Kidney epithelial cell (primary cell): ENCODE data around the gene TFDP3. TPM values are rescaled to one million over a fixed set of nuclear protein-coding genes. Genes with fewer than 3 reads are reported as not detected.

Source experiments
- DNase-seq: peaks from one replicate; pipeline ENCODE4 v3.0.0-alpha.2; 2010; ENCODE audit warnings: low read depth
- H3K27me3 ChIP-seq: 2 replicates; pipeline ENCODE4 v1.6.0; 2011; ENCODE audit warnings: low read length; ENCODE audit not compliant: control insufficient read depth, insufficient read depth
- H3K36me3 ChIP-seq: 2 replicates; pipeline ENCODE4 v1.5.1; 2011; ENCODE audit warnings: low read length; ENCODE audit not compliant: control insufficient read depth, insufficient read depth
- H3K4me3 ChIP-seq: 2 replicates; pipeline ENCODE4 v1.5.1; 2011; ENCODE audit warnings: low read depth, mild to moderate bottlenecking, control low read depth, low read length
- CTCF ChIP-seq: IDR thresholded peaks from 2 replicates; pipeline ENCODE4 v1.5.1; 2011; ENCODE audit warnings: mild to moderate bottlenecking, moderate library complexity, low read length, control low read depth, inconsistent platforms; ENCODE audit not compliant: insufficient read depth, poor library complexity, severe bottlenecking
- total RNA-seq: library from RNA; depleted of rRNA; stranded (reverse); fragments of >200 nt; gene quantifications from 2 replicates; pipeline ENCODE4 v1.2.3, GENCODE V29; 2015

TFDP3 gene
- total RNA-seq, 1 donor from 2014 or later, result not detected

- no peak for DNase-seq
- Histone ChIP-seq H3K36me3 (no peaks in the 10 kb centered on the region), H3K27me3 (no peaks in the 10 kb centered on the region), H3K4me3 (no peak overlapping the region)
- TF ChIP-seq CTCF, result no peak
Measured at GRCh38 chrX:133207751-133208150, 10.4 kb downstream of the TFDP3 start.

- no peak for TF ChIP-seq CTCF
- no peak overlapping the region for H3K4me3 ChIP-seq
- no peaks in the 10 kb centered on the region for H3K36me3 ChIP-seq
- H3K27me3 ChIP-seq, result no peaks in the 10 kb centered on the region
- DNase-seq, result no peak
Measured at GRCh38 chrX:133191739-133192039, 26.5 kb downstream of the TFDP3 start.

- H3K27me3 ChIP-seq, result no peaks in the 10 kb centered on the region
- no peak for TF ChIP-seq CTCF
- DNase-seq, result no peak
- no peaks in the 10 kb centered on the region for H3K36me3 ChIP-seq
- no peak overlapping the region for H3K4me3 ChIP-seq
Measured at GRCh38 chrX:133190877-133191738, 27.0 kb downstream of the TFDP3 start.

- no peak for TF ChIP-seq CTCF
- H3K27me3 ChIP-seq, result no peaks in the 10 kb centered on the region
Measured at GRCh38 chrX:133189195-133189594, 29.0 kb downstream of the TFDP3 start.

GRCh38 chrX:133188631-133189030 is 29.5 kb downstream of the TFDP3 start:
- no peaks in the 10 kb centered on the region for H3K27me3 ChIP-seq
- TF ChIP-seq CTCF, result no peak
- no peaks in the 10 kb centered on the region for H3K36me3 ChIP-seq
- DNase-seq, result no peak
- no peak overlapping the region for H3K4me3 ChIP-seq

More at GRCh38 chrX:133189195-133189594, 29.0 kb downstream of the TFDP3 start:
- no peak overlapping the region for H3K4me3 ChIP-seq
- no peak for DNase-seq
- no peaks in the 10 kb centered on the region for H3K36me3 ChIP-seq

- Histone ChIP-seq H3K27me3 (no peaks in the 10 kb centered on the region), H3K36me3 (no peaks in the 10 kb centered on the region), H3K4me3 (no peak overlapping the region)
- TF ChIP-seq CTCF, result no peak
- DNase-seq, result no peak
Measured at GRCh38 chrX:133185938-133186337, 32.2 kb downstream of the TFDP3 start.
